HG03378 (cell line): Measurements from ENCODE around the gene HDGF.

ENCODE experiments used
- ATAC-seq: cut with Tn5 transposase; IDR thresholded peaks from one replicate; pipeline ENCODE4 v1.9.1; 2021; ENCODE audit warnings: mild to moderate bottlenecking, moderate library complexity; ENCODE audit not compliant: unreplicated experiment

Gene HDGF

GRCh38 chr1:156751451-156751756, at the start of gene HDGF:
Gene HDGF, minus strand, starts transcription at chr1:156751675. Its CDS starts 246 bp downstream, at chr1:156751429.
- no peak for ATAC-seq

DNA sequence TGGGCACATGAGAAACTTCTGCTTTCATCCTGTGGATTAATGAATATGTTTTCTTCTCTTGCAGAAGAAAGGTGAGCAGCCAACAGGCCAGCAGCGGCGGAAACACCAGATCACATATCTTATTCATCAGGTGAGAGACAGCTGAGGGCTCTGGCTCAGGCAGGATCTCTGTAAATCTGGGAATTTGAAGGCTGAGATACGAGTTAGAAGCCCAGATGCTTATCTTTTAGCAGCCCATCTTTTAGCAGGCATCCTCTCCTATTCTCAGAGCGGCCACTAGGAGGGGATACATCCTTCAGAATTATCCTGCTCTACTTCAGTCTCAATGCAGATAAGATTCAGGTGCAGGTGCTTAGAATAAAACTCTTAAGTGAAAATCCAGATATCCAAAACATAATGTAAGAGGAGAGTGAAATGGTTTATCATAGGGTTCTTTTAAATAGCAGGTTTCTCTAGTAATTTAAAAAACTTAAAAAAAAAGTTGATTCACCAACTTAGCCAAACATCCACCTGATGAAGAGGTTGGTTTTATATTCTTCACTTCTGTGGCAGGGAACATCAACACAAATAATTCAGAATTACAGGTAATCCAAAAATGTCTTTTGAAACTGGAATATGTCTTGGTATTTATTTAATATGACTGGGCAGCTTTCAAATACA, 45.9 kb upstream of the HDGF start:
- peak; percentile 47 for ATAC-seq

DNA sequence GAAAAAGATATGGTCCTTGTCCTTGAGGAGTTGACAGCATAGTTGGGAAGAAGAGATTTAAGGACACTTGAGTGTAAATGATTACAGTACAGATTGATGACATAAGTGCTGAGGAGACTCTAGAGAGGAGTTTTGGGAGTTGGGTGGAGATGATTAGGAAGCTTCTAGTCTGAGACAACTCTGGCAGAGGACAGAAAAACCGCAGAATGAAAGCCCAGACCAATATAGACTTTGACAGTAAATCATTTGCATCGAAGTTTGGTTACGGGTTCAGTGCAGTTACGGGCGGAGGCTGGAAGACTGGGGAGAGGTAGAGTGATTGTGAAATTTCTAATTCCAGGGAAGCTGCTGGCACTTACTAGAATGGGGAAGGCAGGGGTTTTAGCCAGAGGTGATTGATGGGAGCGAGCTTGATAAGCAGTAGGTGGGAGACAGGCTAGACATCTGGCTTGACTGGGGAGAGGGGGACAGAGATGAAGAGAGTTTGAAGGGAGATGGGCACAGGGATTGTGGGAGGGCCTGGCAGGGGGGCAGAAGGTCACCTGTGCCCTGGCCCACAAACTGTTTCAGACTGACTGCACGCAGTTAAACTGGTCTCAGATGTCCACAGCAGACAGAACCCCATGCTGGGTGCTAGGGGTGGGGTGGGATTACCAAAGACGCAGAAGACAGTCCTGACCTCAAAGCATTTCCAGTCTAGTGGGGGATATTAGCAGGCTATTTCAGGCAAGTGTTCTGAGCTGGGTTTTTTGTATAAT, 45.0 kb upstream of the HDGF start:
- no peak for ATAC-seq

DNA sequence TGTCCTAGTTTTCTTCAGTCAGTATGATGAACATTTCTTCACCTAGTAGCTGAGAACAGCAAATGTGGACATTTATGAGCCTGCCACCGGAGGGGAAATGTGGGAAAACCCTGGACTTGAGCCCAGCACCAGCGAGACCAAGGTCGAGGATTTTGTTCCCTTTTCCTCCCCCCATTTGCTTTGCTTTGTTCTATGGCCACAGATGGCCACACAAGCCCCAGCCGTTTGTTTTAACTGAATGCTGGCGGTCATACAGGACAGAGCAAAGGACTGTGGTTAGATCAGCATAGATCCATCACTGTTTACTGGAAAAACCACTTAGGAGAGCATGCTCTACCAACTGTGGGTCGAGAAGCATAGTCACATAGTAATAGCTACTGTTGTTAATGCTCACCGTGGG, 44.3 kb upstream of the HDGF start:
- ATAC-seq: no peak

DNA sequence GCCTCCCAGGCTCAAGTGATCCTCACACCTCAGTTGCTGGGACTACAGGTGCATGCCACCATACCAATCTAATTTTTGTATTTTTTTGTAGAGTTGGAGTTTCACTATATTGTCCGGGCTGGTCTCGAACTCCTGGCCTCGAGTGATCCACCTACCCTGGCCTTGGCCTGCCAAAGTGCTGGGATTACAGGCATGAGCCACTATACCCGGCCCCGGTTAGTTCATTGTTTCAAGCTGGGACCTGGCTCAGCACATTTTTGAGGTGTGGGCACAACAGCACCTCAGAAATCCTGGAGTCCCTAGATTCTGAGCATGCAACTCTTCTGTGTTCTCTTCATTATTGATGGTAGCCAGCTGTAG, 43.9 kb upstream of the HDGF start:
- no peak for ATAC-seq

GRCh38 chr1:156794506-156795373, 43.3 kb upstream of the HDGF start:
- ATAC-seq: no peak

- no peak for ATAC-seq
Observed at GRCh38 chr1:156789621-156790318, 38.3 kb upstream of the HDGF start.

- ATAC-seq: no peak
Observed at GRCh38 chr1:156788136-156788535, 36.7 kb upstream of the HDGF start.

DNA sequence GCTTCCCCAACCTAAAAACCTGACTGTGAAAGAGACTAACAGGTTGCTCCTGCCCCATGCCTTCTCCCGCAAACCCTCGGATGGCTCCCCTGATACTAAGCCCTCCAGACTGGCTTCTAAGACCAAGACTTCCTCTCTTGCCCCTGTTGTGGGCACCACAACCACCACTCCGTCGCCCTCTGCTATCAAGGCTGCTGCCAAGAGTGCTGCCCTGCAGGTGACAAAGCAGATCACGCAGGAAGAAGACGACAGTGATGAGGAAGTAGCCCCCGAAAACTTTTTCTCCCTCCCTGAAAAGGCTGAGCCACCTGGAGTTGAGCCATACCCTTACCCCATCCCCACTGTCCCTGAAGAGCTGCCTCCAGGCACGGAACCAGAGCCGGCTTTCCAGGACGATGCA, 35.2 kb upstream of the HDGF start:
- ATAC-seq: no peak

DNA sequence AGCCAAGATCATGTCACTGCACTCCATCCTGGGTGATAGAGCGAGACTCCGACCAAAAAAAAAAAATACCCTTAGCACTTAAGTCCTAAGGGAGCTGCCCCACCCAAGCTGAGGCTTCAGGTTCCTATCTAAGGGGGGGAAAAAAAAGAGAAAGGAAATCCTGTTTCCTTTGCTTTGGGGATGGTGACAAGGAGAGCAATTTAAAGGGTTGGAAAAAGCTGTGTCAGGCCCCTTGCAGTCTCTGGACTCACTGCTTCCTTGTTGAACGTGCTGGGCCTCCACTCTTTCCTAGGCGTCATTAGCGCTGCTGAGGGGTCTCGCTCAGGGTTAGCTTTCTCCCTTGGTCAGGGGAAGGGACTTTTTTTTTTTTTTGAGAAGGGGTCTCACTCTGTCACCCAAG, 34.0 kb upstream of the HDGF start:
- ATAC-seq: no peak

DNA sequence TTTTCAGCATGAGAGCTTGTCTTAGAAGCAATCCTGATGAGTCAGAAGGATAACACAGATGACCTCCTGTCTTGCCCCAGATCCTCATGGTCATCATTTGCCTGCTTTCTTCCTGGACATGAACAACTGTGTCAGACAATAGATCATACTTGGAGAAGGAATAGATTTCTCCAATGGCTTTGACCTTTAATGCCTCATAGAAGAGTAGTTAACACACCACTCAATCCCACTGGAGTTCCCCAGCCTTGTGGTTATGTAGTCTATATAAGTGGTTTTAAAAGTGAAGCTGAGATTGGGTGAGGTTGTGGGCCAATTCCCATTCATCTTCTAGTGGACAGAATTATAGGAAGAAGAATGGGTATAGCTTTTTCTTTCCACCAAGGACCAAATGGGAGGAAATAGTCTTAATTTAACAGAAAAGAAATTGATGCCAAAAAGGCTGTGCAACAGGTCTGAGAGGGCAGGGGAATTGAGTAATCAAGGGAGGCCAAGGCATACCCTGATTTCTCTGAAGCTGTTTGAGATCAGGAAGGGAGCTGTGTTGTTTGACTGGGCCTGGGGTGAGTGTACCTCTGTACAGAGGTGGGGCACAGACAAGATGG, 30.2 kb upstream of the HDGF start:
- no peak for ATAC-seq

DNA sequence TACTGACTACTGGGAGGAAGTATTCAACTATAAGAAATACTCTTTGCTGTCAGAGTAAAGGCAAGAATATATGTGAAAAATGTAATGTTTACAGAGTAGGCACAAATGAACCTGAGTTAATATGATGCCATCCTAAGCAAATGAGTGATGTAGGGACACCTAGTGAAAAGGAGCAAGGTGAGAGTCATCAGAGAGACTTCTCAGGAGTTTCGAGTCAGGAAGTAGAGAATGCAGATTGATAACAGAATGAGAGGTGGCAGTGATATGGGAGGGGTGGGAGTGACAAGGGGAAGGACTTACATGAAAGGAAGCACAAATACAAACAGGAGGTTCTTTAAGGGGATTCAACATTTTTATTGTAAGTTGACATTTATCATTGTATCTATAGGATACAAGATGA, 26.1 kb upstream of the HDGF start:
- ATAC-seq: no peak

DNA sequence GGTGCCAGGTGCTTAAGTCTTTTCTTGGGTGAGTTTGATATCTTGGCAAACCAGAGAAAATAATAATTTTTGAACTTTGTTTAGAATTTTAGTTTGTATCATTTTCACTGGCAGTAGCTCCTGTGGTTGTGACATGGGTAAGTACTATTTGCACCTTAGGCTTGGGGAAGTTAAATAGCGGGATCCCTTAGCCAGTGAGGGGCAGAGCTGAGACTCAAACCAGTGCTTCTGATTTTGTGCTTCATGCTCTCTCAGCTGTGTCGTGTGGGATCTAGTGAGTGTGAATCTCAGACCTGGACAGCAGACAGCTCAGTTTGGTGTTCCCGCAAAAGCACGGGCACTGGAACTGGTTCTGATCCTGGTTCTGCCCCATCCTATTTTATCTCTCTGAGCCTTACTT, 25.5 kb upstream of the HDGF start:
- ATAC-seq: no peak

GRCh38 chr1:156775799-156776198, 24.3 kb upstream of the HDGF start:
- no peak for ATAC-seq

DNA sequence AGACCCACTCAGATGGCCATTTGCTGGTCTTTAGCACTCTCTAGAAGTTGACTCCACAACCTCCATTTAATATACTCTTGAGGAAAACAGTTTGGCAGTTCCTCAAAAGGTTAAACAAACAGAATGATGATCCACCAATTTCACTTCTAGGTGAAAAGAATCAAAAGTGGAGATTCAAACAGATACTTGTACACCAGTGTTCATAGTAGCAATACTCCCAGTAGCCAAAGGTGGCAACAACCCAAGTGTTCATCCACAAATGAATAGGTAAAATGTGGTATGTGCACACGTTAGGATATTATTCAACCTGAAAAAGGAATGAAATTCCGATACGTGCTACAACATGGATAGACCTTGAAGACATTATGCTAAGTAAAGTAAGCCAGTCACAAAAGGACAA, 22.1 kb upstream of the HDGF start:
- ATAC-seq: no peak

GRCh38 chr1:156772728-156773497, 21.4 kb upstream of the HDGF start:
- ATAC-seq: no peak

- no peak for ATAC-seq
Observed at GRCh38 chr1:156772222-156772621, 20.7 kb upstream of the HDGF start.

GRCh38 chr1:156768610-156769295, 17.3 kb upstream of the HDGF start:
- no peak for ATAC-seq

DNA sequence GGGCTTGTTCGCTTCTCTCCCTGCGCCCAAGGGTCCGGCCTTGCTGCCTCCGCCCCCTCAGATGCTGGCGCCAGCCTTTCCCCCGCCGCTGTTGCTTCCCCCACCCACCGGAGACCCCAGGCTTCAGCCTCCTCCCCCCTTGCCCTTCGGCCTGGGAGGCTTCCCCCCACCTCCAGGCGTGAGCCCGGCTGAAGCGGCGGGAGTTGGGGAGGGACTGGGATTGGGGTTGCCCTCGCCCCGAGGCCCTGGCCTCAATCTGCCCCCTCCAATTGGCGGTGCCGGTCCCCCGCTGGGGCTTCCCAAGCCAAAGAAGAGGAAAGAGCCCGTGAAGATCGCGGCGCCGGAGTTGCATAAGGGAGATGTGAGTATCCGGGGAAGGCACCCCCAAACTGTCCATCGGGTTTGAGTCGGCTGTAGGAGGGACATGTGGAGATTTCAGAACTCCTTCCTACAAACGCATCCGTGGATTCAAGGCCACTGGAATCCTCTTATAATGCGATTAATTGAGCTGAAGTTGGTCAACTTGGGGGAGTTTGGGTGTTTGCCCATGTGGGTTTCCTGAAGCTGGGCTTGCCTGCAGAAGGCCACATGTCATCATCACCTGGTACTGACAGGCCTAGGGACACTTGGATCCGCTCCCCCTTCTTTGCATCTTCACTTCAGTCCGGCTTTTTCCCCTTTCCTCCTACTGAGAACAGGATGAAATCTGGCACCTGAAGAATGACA, 16.6 kb upstream of the HDGF start:
- ATAC-seq: no peak
